GM19193 (cell line): Measurements from ENCODE around the gene ATOH8.

Experiments used
- POLR2A ChIP-seq: IDR thresholded peaks from 4 replicates; pipeline ENCODE4 v1.6.1; 2011; ENCODE audit not compliant: insufficient read depth, insufficient read length; ENCODE audit errors: extremely low read depth

The ATOH8 gene

GRCh38 chr2:85802354-85803103 is 48.7 kb downstream of the ATOH8 start:
- no peak for TF ChIP-seq POLR2A

- TF ChIP-seq POLR2A, result no peak
These were observed 50.1 kb downstream of the ATOH8 start for GRCh38 chr2:85803704-85804425.

- no peak for TF ChIP-seq POLR2A
These were observed 50.8 kb downstream of the ATOH8 start for GRCh38 chr2:85804583-85804982.

- TF ChIP-seq POLR2A, result no peak
These were observed 52.7 kb downstream of the ATOH8 start for GRCh38 chr2:85806358-85807118.

GRCh38 chr2:85807756-85808155 is 54.0 kb downstream of the ATOH8 start:
- no peak for TF ChIP-seq POLR2A

GRCh38 chr2:85810371-85811179 is 56.8 kb downstream of the ATOH8 start:
- TF ChIP-seq POLR2A, result no peak

GRCh38 chr2:85811180-85812093 is 57.6 kb downstream of the ATOH8 start:
- no peak for TF ChIP-seq POLR2A

- no peak for TF ChIP-seq POLR2A
These were observed 58.4 kb downstream of the ATOH8 start for GRCh38 chr2:85812094-85812735.

GRCh38 chr2:85813211-85813981 is 59.6 kb downstream of the ATOH8 start:
- TF ChIP-seq POLR2A, result no peak

- TF ChIP-seq POLR2A, result no peak
These were observed 60.4 kb downstream of the ATOH8 start for GRCh38 chr2:85813982-85814801.

- TF ChIP-seq POLR2A, result no peak
These were observed 61.2 kb downstream of the ATOH8 start for GRCh38 chr2:85814802-85815550.
